ENCODE results near the gene RPRML. TPM values are rescaled to one million over a fixed set of nuclear protein-coding genes. Genes with fewer than 3 reads are reported as not detected.

RPRML gene
- total and polyA plus RNA-seq, 10 donors = not detected

GRCh38 chr17:46971647-46972300 is 7.3 kb downstream of the RPRML start:
- 73 to 79% (median 77%) methylated on average over 8 to 10 of the region's 10 CpGs for WGBS, 5 donors
- no peaks in the 10 kb centered on the region for H3K9me3 ChIP-seq
- H3K4me3 ChIP-seq = no peak overlapping the region
- intact Hi-C loops (cut with DNase I; ENCODE audit: low total_unique reads) = no loop called here
- peaks cover 0 to 30% (median 2%) of the 10 kb centered on the region in 6 donors for H3K36me3 ChIP-seq
- TF ChIP-seq POLR2AphosphoS5 (IDR thresholded peaks at IDR 0.05) (no peak), POLR2A (IDR thresholded peaks at IDR 0.05) (no peak)
- TF ChIP-seq, protein P1, sequence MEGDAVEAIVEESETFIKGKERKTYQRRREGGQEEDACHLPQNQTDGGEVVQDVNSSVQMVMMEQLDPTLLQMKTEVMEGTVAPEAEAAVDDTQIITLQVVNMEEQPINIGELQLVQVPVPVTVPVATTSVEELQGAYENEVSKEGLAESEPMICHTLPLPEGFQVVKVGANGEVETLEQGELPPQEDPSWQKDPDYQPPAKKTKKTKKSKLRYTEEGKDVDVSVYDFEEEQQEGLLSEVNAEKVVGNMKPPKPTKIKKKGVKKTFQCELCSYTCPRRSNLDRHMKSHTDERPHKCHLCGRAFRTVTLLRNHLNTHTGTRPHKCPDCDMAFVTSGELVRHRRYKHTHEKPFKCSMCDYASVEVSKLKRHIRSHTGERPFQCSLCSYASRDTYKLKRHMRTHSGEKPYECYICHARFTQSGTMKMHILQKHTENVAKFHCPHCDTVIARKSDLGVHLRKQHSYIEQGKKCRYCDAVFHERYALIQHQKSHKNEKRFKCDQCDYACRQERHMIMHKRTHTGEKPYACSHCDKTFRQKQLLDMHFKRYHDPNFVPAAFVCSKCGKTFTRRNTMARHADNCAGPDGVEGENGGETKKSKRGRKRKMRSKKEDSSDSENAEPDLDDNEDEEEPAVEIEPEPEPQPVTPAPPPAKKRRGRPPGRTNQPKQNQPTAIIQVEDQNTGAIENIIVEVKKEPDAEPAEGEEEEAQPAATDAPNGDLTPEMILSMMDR (IDR thresholded peaks at IDR 0.05 in 8 of 11, conservative IDR thresholded peaks at IDR 0.05 in 3 of 11) = no peak
- no peak overlapping the region for H3K27ac ChIP-seq
- H3K4me1 ChIP-seq = no peaks in the 10 kb centered on the region
- no peak for DNase-seq
- H3K27me3 ChIP-seq (replicated peaks in 1 of 7) = peaks cover 0 to 10% (median 2%) of the 10 kb centered on the region in 7 donors

DNA sequence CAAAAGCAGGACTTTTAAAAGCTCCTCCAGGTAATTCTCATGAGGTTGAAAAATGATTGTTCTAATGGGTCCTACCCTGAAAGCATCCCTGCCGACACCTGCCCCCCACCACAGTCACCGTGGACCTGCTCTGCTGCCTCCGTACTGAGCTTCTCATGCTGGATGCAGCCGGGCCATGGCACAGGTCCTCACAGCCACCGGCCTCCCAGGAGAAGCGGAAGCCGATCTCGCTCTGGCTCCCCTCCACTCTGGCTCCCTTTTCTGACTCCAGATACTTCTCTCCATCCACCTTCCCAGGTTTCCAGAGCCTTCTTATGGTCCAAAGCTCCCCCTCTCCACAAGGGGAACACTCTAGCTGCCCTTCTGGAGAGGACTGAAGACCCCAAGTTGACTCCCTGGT is 10.2 kb downstream of the RPRML start:
- DNase-seq = no peak
- intact Hi-C loops (cut with DNase I; ENCODE audit: low total_unique reads) = no loop called here
- peaks cover 0 to 35% (median 3%) of the 10 kb centered on the region in 6 donors for H3K36me3 ChIP-seq
- no peaks in the 10 kb centered on the region for H3K9me3 ChIP-seq
- H3K27ac ChIP-seq = no peak overlapping the region
- TF ChIP-seq POLR2AphosphoS5 (IDR thresholded peaks at IDR 0.05) = no peak
- TF ChIP-seq POLR2A (IDR thresholded peaks at IDR 0.05) = no peak
- TF ChIP-seq, protein P1 (IDR thresholded peaks at IDR 0.05 in 8 of 11, conservative IDR thresholded peaks at IDR 0.05 in 3 of 11) = no peak
- 93 to 98% (median 94%) methylated on average over 8 of the region's 8 CpGs for WGBS, 5 donors
- H3K4me1 ChIP-seq = no peaks in the 10 kb centered on the region
- no peak overlapping the region for H3K4me3 ChIP-seq
- H3K27me3 ChIP-seq (replicated peaks in 1 of 7) = no peaks in the 10 kb centered on the region

GRCh38 chr17:46968224-46968834 is 10.7 kb downstream of the RPRML start:
- no peak for DNase-seq
- intact Hi-C loops (cut with DNase I; ENCODE audit: low total_unique reads) = no loop called here
- TF ChIP-seq, protein P1 (IDR thresholded peaks at IDR 0.05 in 8 of 11, conservative IDR thresholded peaks at IDR 0.05 in 3 of 11) = no peak
- TF ChIP-seq POLR2A (IDR thresholded peaks at IDR 0.05) = no peak
- TF ChIP-seq POLR2AphosphoS5 (IDR thresholded peaks at IDR 0.05) = no peak
- Histone ChIP-seq H3K4me3 (no peak overlapping the region), H3K4me1 (no peaks in the 10 kb centered on the region), H3K36me3 (peaks cover 0 to 35% (median 3%) of the 10 kb centered on the region in 6 donors), H3K27me3 (replicated peaks in 1 of 7) (no peaks in the 10 kb centered on the region), H3K27ac (no peak overlapping the region), H3K9me3 (no peaks in the 10 kb centered on the region)
- WGBS, 5 donors = 85 to 94% (median 90%) methylated on average over 6 of the region's 6 CpGs

Measured in spleen (tissue), 11 donors.